ENCODE measurements around the gene YDJC. TPM values are rescaled to one million over a fixed set of nuclear protein-coding genes. Genes with fewer than 3 reads are reported as not detected.
A peak's percentile ranks its signal among the peaks of the same experiment; 100 is the strongest.
"Not testable (repeated sequence)": the region's sequence is repeated elsewhere in the genome, so short reads cannot be mapped to it uniquely, and the experiment has no call there.

The YDJC gene
- total RNA-seq (2014; rRNA removed; shearing (Covaris generic)): 160 and 195 TPM in 2 replicates

GRCh38 chr22:21629255-21630149, at the start of gene YDJC:
YDJC (minus strand) TSS chr22:21630022; CDS start chr22:21630014, 8 bp downstream.
- peak; percentile 90 for DNase-seq (ENCODE audit: low spot score)

- no peak for DNase-seq (ENCODE audit: low spot score)
Measured at GRCh38 chr22:21679383-21679782, 49.6 kb upstream of the YDJC start.

GRCh38 chr22:21678842-21679241, 49.0 kb upstream of the YDJC start:
- DNase-seq (ENCODE audit: low spot score): not testable (repeated sequence)

GRCh38 chr22:21677606-21678443, 48.0 kb upstream of the YDJC start:
- DNase-seq (ENCODE audit: low spot score): no peak

GRCh38 chr22:21674638-21675245, 44.9 kb upstream of the YDJC start:
- DNase-seq (ENCODE audit: low spot score): no peak

GRCh38 chr22:21673534-21674321, 43.9 kb upstream of the YDJC start:
- no peak for DNase-seq (ENCODE audit: low spot score)

GRCh38 chr22:21672107-21672629, 42.3 kb upstream of the YDJC start:
- DNase-seq (ENCODE audit: low spot score): no peak

- DNase-seq (ENCODE audit: low spot score): no peak
Measured at GRCh38 chr22:21669026-21669425, 39.2 kb upstream of the YDJC start.

GRCh38 chr22:21666786-21667185, 37.0 kb upstream of the YDJC start:
- DNase-seq (ENCODE audit: low spot score): no peak

GRCh38 chr22:21665047-21665851, 35.4 kb upstream of the YDJC start:
- DNase-seq (ENCODE audit: low spot score): no peak

GRCh38 chr22:21663738-21664137, 33.9 kb upstream of the YDJC start:
- DNase-seq (ENCODE audit: low spot score): no peak

- DNase-seq (ENCODE audit: low spot score): no peak
Measured at GRCh38 chr22:21661991-21662390, 32.2 kb upstream of the YDJC start.

GRCh38 chr22:21660904-21661303, 31.1 kb upstream of the YDJC start:
- no peak for DNase-seq (ENCODE audit: low spot score)

GRCh38 chr22:21659864-21660525, 30.2 kb upstream of the YDJC start:
- no peak for DNase-seq (ENCODE audit: low spot score)

GRCh38 chr22:21657360-21658032, 27.7 kb upstream of the YDJC start:
- DNase-seq (ENCODE audit: low spot score): peak; percentile 72

- DNase-seq (ENCODE audit: low spot score): no peak
Measured at GRCh38 chr22:21657020-21657359, 27.2 kb upstream of the YDJC start.

GRCh38 chr22:21652547-21653545, 23.0 kb upstream of the YDJC start:
- DNase-seq (ENCODE audit: low spot score): no peak

All from HT-29 (cell line).